ENCODE results near the gene RELL1. TPM values are rescaled to one million over a fixed set of nuclear protein-coding genes. Genes with fewer than 3 reads are reported as not detected.

Gene RELL1
- total RNA-seq, 1 donor from 2014 or later, result 23.1 TPM

- Histone ChIP-seq H4K20me1 (ENCODE audit: insufficient read depth, low read length) (no peaks in the 10 kb centered on the region), H2AFZ (ENCODE audit: low read depth, low read length) (no peak overlapping the region), H3K9me3 (ENCODE audit: insufficient read depth, low read depth, low read length) (no peaks in the 10 kb centered on the region), H3K4me2 (ENCODE audit: low read length) (no peak overlapping the region), H3K4me3 (ENCODE audit: insufficient read depth, low read depth, low read length) (no peak overlapping the region), H3K36me3 (ENCODE audit: insufficient read depth, low read length) (no peaks in the 10 kb centered on the region), H3K27me3 (ENCODE audit: insufficient read depth, low read length) (no peaks in the 10 kb centered on the region), H3K9ac (ENCODE audit: low read length) (no peak overlapping the region), H3K27ac (ENCODE audit: low read depth, low read length) (no peak overlapping the region), H3K79me2 (ENCODE audit: insufficient read depth, low read length) (no peaks in the 10 kb centered on the region), H3K4me1 (ENCODE audit: insufficient read depth, low read length) (no peaks in the 10 kb centered on the region)
- Mint-ChIP-seq H3K27ac (ENCODE audit: unreplicated experiment) (no peak overlapping the region), H3K27me3 (ENCODE audit: low read depth, unreplicated experiment) (no peaks in the 10 kb centered on the region), H3K36me3 (ENCODE audit: low read depth, unreplicated experiment) (peaks cover 13% of the 10 kb centered on the region), H3K4me3 (ENCODE audit: unreplicated experiment) (no peak overlapping the region), H3K9me3 (ENCODE audit: unreplicated experiment) (no peaks in the 10 kb centered on the region), H3K4me1 (ENCODE audit: low read depth, unreplicated experiment) (peaks cover 7% of the 10 kb centered on the region)
- TF ChIP-seq CTCF (IDR thresholded peaks at IDR 0.05; ENCODE audit: insufficient read depth, low read depth, low read length), result no peak
- DNase-seq (ENCODE audit: low read depth), result no peak
- no peak for FAIRE-seq
Measured at GRCh38 chr4:37641352-37641751, 44.8 kb downstream of the RELL1 start.

GRCh38 chr4:37639551-37640285, 46.5 kb downstream of the RELL1 start:
- H3K27ac ChIP-seq (ENCODE audit: low read depth, low read length), result no peak overlapping the region
- no peaks in the 10 kb centered on the region for H3K79me2 ChIP-seq (ENCODE audit: insufficient read depth, low read length)
- H3K4me1 Mint-ChIP-seq (ENCODE audit: low read depth, unreplicated experiment), result no peaks in the 10 kb centered on the region
- H3K4me1 ChIP-seq (ENCODE audit: insufficient read depth, low read length), result no peaks in the 10 kb centered on the region
- no peak overlapping the region for H2AFZ ChIP-seq (ENCODE audit: low read depth, low read length)
- DNase-seq (ENCODE audit: low read depth) (no peak), FAIRE-seq (no peak)
- no peaks in the 10 kb centered on the region for H3K27me3 Mint-ChIP-seq (ENCODE audit: low read depth, unreplicated experiment)
- TF ChIP-seq CTCF (IDR thresholded peaks at IDR 0.05; ENCODE audit: insufficient read depth, low read depth, low read length), result no peak
- H3K27me3 ChIP-seq (ENCODE audit: insufficient read depth, low read length), result no peaks in the 10 kb centered on the region
- no peaks in the 10 kb centered on the region for H3K9me3 Mint-ChIP-seq (ENCODE audit: unreplicated experiment)
- no peak overlapping the region for H3K4me2 ChIP-seq (ENCODE audit: low read length)
- no peaks in the 10 kb centered on the region for H4K20me1 ChIP-seq (ENCODE audit: insufficient read depth, low read length)
- no peaks in the 10 kb centered on the region for H3K9me3 ChIP-seq (ENCODE audit: insufficient read depth, low read depth, low read length)
- peaks cover 13% of the 10 kb centered on the region for H3K36me3 Mint-ChIP-seq (ENCODE audit: low read depth, unreplicated experiment)
- no peak overlapping the region for H3K4me3 Mint-ChIP-seq (ENCODE audit: unreplicated experiment)
- H3K27ac Mint-ChIP-seq (ENCODE audit: unreplicated experiment), result no peak overlapping the region
- H3K9ac ChIP-seq (ENCODE audit: low read length), result no peak overlapping the region
- no peak overlapping the region for H3K4me3 ChIP-seq (ENCODE audit: insufficient read depth, low read depth, low read length)
- no peaks in the 10 kb centered on the region for H3K36me3 ChIP-seq (ENCODE audit: insufficient read depth, low read length)

GRCh38 chr4:37635155-37635554, 51.0 kb downstream of the RELL1 start:
- H3K27me3 Mint-ChIP-seq (ENCODE audit: low read depth, unreplicated experiment), result no peaks in the 10 kb centered on the region
- Histone ChIP-seq H3K9me3 (ENCODE audit: insufficient read depth, low read depth, low read length) (no peaks in the 10 kb centered on the region), H3K9ac (ENCODE audit: low read length) (no peak overlapping the region), H4K20me1 (ENCODE audit: insufficient read depth, low read length) (no peaks in the 10 kb centered on the region), H3K79me2 (ENCODE audit: insufficient read depth, low read length) (no peaks in the 10 kb centered on the region), H2AFZ (ENCODE audit: low read depth, low read length) (no peak overlapping the region), H3K4me1 (ENCODE audit: insufficient read depth, low read length) (no peaks in the 10 kb centered on the region), H3K27me3 (ENCODE audit: insufficient read depth, low read length) (no peaks in the 10 kb centered on the region), H3K4me2 (ENCODE audit: low read length) (no peak overlapping the region), H3K27ac (ENCODE audit: low read depth, low read length) (no peak overlapping the region), H3K36me3 (ENCODE audit: insufficient read depth, low read length) (peaks cover 3% of the 10 kb centered on the region), H3K4me3 (ENCODE audit: insufficient read depth, low read depth, low read length) (no peak overlapping the region)
- no peak for DNase-seq (ENCODE audit: low read depth)
- FAIRE-seq, result no peak
- no peaks in the 10 kb centered on the region for H3K4me1 Mint-ChIP-seq (ENCODE audit: low read depth, unreplicated experiment)
- no peak overlapping the region for H3K4me3 Mint-ChIP-seq (ENCODE audit: unreplicated experiment)
- no peaks in the 10 kb centered on the region for H3K9me3 Mint-ChIP-seq (ENCODE audit: unreplicated experiment)
- TF ChIP-seq EZH2 (IDR thresholded peaks at IDR 0.05; ENCODE audit: insufficient read depth, low read length), result no peak
- no peak for TF ChIP-seq CTCF (IDR thresholded peaks at IDR 0.05; ENCODE audit: insufficient read depth, low read depth, low read length)
- H3K27ac Mint-ChIP-seq (ENCODE audit: unreplicated experiment), result no peak overlapping the region
- H3K36me3 Mint-ChIP-seq (ENCODE audit: low read depth, unreplicated experiment), result peaks cover 9% of the 10 kb centered on the region
